HL-60 (cell line): Measurements from ENCODE around the gene OSBPL7.

Source experiments
- POLR2AphosphoS5 ChIP-seq: IDR thresholded peaks from 2 replicates; pipeline ENCODE4 v1.6.1; 2012; ENCODE audit warnings: low read depth
- TF ChIP-seq, protein P1 (sequence below): IDR thresholded peaks from one replicate; pipeline ENCODE4 v1.5.1; 2011; ENCODE audit warnings: low read length, control low read depth, inconsistent platforms; ENCODE audit not compliant: insufficient read depth

DNA sequence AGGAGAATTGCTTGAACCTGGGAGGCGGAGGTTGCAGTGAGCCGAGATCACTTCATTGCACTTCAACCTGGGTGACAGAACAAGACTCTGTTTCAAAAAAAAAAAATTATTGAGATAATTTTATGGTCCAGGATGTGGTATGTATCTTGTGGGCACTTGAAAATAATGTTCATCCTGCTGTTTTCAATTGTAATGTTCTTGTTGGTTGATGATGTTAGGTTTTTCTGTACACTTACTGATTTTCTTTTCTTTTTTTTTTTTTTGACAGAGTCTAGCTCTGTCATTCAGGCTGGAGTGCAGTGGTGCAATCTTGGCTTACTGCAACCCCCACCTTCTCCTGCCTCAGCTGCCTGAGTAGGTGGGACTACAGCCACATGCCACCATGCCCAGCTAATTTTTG lies 58.9 kb downstream of the OSBPL7 start:
- no peak for TF ChIP-seq POLR2AphosphoS5
- TF ChIP-seq, protein P1, sequence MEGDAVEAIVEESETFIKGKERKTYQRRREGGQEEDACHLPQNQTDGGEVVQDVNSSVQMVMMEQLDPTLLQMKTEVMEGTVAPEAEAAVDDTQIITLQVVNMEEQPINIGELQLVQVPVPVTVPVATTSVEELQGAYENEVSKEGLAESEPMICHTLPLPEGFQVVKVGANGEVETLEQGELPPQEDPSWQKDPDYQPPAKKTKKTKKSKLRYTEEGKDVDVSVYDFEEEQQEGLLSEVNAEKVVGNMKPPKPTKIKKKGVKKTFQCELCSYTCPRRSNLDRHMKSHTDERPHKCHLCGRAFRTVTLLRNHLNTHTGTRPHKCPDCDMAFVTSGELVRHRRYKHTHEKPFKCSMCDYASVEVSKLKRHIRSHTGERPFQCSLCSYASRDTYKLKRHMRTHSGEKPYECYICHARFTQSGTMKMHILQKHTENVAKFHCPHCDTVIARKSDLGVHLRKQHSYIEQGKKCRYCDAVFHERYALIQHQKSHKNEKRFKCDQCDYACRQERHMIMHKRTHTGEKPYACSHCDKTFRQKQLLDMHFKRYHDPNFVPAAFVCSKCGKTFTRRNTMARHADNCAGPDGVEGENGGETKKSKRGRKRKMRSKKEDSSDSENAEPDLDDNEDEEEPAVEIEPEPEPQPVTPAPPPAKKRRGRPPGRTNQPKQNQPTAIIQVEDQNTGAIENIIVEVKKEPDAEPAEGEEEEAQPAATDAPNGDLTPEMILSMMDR = no peak
